HPDE6-E6E7 (cell line): ENCODE data around the gene SMAD7.
"Not testable (repeated sequence)": the region's sequence is repeated elsewhere in the genome, so short reads cannot be mapped to it uniquely, and the experiment has no call there.

Experiments
- DNase-seq: peaks from one replicate; pipeline ENCODE4 v3.0.0; 2011; ENCODE audit warnings: missing footprints; ENCODE audit errors: extremely low spot score

Gene SMAD7

DNA sequence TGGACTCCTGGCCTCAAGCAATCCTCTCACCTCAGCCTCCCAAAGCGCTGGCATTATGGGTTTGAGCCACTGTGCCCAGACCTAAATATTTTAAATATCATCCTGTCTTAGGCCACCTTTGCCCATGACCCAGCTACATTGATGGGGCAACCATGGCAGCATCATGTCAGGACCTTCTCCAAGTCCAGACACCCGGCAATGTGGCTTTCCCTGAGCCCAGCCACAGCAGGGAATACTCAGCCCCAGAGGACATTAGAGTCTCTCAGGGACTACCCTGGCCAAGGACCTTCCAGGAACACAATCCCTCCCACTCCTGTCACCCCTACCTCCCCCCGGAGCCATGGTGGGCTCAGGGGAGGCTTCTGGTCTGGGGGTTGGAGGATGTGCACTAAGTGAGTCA, 72.8 kb downstream of the SMAD7 start:
- DNase-seq: no peak

- no peak for DNase-seq
These were observed 74.2 kb downstream of the SMAD7 start for GRCh38 chr18:48876590-48876989.

DNA sequence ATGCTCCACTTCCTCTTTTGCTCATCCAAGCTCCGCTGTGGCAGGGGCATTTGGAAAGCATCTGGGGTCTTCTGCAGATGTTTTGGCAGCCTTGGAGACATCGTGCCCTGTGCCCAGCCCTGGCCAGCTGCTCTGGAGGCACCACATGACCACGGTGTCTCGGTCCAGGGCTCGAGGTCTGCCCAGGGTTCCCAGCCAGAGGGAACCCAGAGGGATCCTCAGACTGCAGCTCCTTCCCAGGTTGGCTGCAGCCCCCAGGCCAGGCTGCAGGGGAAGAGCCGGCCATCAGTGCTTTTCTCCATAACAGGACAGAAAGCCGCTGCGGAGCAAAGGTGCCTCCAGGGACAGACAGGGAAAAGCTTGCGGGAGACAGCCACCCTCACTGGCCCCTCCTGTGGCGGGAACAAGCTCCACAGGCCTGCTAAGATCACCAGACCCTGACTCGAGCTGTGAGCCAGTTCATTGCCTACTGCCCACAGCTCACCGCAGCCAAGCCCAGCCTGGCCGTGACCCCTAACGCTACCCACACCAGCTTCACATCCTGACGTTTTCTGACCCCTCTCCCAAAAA, 74.7 kb downstream of the SMAD7 start:
- no peak for DNase-seq

- no peak for DNase-seq
These were observed 75.3 kb downstream of the SMAD7 start for GRCh38 chr18:48875314-48875941.

DNA sequence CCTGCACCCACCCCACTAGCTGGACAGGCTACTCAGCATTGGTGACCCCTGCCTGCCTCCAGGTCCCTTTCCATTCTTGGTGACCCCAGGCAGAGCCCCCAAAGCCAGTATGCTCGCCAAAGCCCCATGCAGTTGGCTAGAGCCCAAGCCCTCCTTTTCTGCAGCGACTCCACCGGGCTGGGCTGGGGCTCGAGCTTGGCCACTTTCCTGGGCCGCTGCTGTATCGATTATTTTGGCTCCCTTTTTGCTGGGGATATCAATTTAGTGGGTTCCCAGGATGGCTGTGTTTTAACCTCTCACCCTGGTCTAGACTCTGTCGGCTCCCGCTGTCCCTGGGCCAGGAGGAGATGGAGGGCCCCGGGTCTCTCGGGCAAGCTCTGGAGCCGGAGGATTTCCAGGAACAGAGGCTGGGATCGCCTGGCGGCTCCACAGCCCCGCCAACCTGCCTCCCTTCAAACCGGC, 76.0 kb downstream of the SMAD7 start:
- DNase-seq: no peak

DNA sequence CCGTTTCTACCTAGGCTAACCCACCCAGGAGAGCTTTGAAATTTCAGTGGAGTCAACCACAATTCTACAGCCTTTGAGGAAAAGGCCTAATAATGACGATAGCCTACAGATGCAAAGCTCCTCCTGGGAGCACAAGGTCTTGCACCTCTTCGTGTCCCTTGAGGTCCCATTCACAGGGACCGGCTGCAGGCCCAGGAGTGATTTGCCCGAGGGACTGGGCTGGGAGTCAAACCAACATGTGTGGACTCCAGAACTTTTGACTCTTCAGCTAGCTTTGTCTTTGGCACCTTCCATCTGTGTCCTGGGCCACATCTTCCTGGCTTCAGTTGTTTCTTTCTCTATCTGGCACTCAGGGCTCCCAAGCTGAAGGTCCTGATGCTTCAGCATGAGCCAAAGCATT, 76.5 kb downstream of the SMAD7 start:
- DNase-seq: no peak

GRCh38 chr18:48872234-48873145, 78.3 kb downstream of the SMAD7 start:
- DNase-seq: no peak

DNA sequence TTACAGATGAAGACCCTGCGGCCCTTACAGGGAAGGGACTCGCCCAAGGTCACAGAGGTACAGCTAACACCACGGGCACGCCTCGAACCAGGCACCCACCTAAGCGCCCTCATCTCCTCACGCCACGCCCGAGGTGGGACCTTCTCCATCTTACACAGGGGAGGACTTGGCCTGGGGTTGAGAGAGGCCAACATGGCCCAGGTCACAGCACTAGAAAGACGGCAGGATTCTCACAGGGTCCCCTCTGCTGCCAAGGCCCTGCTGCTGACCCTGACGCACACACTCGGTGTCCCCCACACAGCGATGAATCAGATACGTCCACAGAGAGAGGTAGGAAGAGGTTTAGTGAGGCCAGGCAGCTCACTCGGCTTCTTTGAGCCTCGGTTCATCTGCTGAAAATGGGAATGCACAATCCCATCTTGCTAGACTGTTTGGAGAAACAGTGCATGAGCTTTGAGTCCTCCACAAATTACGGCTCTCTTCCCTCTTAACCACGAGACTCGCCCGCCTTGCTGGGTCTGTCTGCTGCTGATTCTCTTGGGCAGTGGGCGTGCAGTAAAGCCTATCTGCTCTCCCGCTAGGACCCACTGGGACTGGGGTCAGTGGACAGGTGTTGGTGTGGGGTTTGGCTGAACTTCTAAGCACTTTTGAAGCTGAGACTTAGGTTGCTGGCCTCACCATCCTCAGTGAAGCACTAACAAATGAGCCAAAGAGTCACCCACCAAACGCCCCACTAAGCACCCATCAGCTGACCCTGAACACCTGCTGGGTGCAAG, 79.2 kb downstream of the SMAD7 start:
- DNase-seq: no peak

- DNase-seq: not testable (repeated sequence)
These were observed 79.8 kb downstream of the SMAD7 start for GRCh38 chr18:48870926-48871325.
